MM.1S (cell line): ENCODE data around the gene SGSH.
A peak's percentile ranks its signal among the peaks of the same experiment; 100 is the strongest.

ENCODE experiments used
- DNase-seq: peaks from one replicate; pipeline ENCODE4 v3.0.0-alpha.2; 2015
- H2AFZ ChIP-seq: fragments of 300-600 bp; sonication (generic); 2 replicates; pipeline ENCODE4 v1.6.0; 2016; ENCODE audit warnings: antibody characterized with exemption, low read length
- H3F3A ChIP-seq: fragments of 300-600 bp; sonication (generic); 2 replicates; pipeline ENCODE4 v1.6.1; 2016; ENCODE audit warnings: mild to moderate bottlenecking, antibody characterized with exemption, low read length, moderate library complexity, mixed read lengths; ENCODE audit not compliant: insufficient read depth
- H3K27ac ChIP-seq: fragments of 300-600 bp; sonication (generic); 2 replicates; pipeline ENCODE4 v1.5.1; 2016; ENCODE audit warnings: mild to moderate bottlenecking, low read length
- H3K27me3 ChIP-seq: fragments of 300-600 bp; sonication (generic); replicated peaks from 2 replicates; pipeline ENCODE4 v1.6.0; 2016; ENCODE audit warnings: low read length; ENCODE audit not compliant: insufficient read depth
- H3K36me3 ChIP-seq: fragments of 300-600 bp; sonication (generic); replicated peaks from 2 replicates; pipeline ENCODE4 v1.6.1; 2016; ENCODE audit warnings: mild to moderate bottlenecking, low read length, mixed read lengths; ENCODE audit not compliant: insufficient read depth
- H3K4me1 ChIP-seq: fragments of 300-600 bp; sonication (generic); 2 replicates; pipeline ENCODE4 v1.6.1; 2016; ENCODE audit warnings: low read length, mixed read lengths
- H3K4me2 ChIP-seq: fragments of 300-600 bp; sonication (generic); 2 replicates; pipeline ENCODE4 v1.6.0; 2016; ENCODE audit warnings: low read depth, low read length
- H3K4me3 ChIP-seq: fragments of 300-600 bp; sonication (generic); 2 replicates; pipeline ENCODE4 v1.5.1; 2016; ENCODE audit warnings: low read length, mixed read lengths
- H3K79me2 ChIP-seq: fragments of 300-600 bp; sonication (generic); 2 replicates; pipeline ENCODE4 v1.6.1; 2016; ENCODE audit warnings: mixed run types, low read length, mixed read lengths
- H3K9ac ChIP-seq: fragments of 300-600 bp; sonication (generic); 2 replicates; pipeline ENCODE4 v1.6.1; 2016; ENCODE audit warnings: low read length, mixed read lengths
- H3K9me2 ChIP-seq: fragments of 300-600 bp; sonication (generic); replicated peaks from 2 replicates; pipeline ENCODE4 v1.6.1; 2016; ENCODE audit warnings: mild to moderate bottlenecking, low read length, mixed read lengths; ENCODE audit not compliant: insufficient read depth
- H3K9me3 ChIP-seq: fragments of 300-600 bp; sonication (generic); replicated peaks from 2 replicates; pipeline ENCODE4 v1.6.1; 2016; ENCODE audit warnings: mild to moderate bottlenecking, low read length, mixed read lengths; ENCODE audit not compliant: insufficient read depth
- H4K20me1 ChIP-seq: fragments of 300-600 bp; sonication (generic); 2 replicates; pipeline ENCODE4 v1.6.1; 2016; ENCODE audit warnings: mild to moderate bottlenecking, low read length, moderate library complexity, mixed read lengths; ENCODE audit not compliant: insufficient read depth
- EZH2 ChIP-seq: fragments of 300-600 bp; sonication (generic); optimal IDR thresholded peaks from 2 replicates; pipeline ENCODE3; 2017; ENCODE audit warnings: low read depth, mild to moderate bottlenecking, antibody characterized with exemption, low read length, mixed read lengths
- EZH2phosphoT487 ChIP-seq: fragments of 300-600 bp; sonication (generic); IDR thresholded peaks from 2 replicates; pipeline ENCODE4 v1.6.1; 2018; ENCODE audit warnings: antibody characterized with exemption, low read length
- TF ChIP-seq, protein P1 (sequence below): fragments of 300-600 bp; sonication (generic); IDR thresholded peaks from 2 replicates; pipeline ENCODE4 v1.5.1; 2016; ENCODE audit warnings: antibody characterized with exemption, low read length, mixed read lengths

The SGSH gene

GRCh38 chr17:80220736-80221215 lies 643 bp upstream of the SGSH start:
- DNase-seq, result no peak
- H3K9ac ChIP-seq, result peak overlapping the region; percentile 92; the same call in 1 of the 2 replicates
- peak overlapping the region; percentile 89 for H2AFZ ChIP-seq
- TF ChIP-seq EZH2 (no peak), EZH2phosphoT487 (no peak)
- TF ChIP-seq, protein P1, sequence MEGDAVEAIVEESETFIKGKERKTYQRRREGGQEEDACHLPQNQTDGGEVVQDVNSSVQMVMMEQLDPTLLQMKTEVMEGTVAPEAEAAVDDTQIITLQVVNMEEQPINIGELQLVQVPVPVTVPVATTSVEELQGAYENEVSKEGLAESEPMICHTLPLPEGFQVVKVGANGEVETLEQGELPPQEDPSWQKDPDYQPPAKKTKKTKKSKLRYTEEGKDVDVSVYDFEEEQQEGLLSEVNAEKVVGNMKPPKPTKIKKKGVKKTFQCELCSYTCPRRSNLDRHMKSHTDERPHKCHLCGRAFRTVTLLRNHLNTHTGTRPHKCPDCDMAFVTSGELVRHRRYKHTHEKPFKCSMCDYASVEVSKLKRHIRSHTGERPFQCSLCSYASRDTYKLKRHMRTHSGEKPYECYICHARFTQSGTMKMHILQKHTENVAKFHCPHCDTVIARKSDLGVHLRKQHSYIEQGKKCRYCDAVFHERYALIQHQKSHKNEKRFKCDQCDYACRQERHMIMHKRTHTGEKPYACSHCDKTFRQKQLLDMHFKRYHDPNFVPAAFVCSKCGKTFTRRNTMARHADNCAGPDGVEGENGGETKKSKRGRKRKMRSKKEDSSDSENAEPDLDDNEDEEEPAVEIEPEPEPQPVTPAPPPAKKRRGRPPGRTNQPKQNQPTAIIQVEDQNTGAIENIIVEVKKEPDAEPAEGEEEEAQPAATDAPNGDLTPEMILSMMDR, result no peak
- H3K79me2 ChIP-seq, result peaks cover 32% of the 10 kb centered on the region
- H3K9me2 ChIP-seq, result no peaks in the 10 kb centered on the region
- H3K4me3 ChIP-seq, result peak overlapping the region; percentile 97
- peaks cover 10% of the 10 kb centered on the region for H3F3A ChIP-seq
- peak overlapping the region; percentile 91; the same call in 1 of the 2 replicates for H3K4me2 ChIP-seq
- no peak overlapping the region for H3K27ac ChIP-seq
- no peaks in the 10 kb centered on the region for H3K36me3 ChIP-seq
- no peaks in the 10 kb centered on the region for H3K27me3 ChIP-seq
- H3K4me1 ChIP-seq, result peaks cover 7% of the 10 kb centered on the region
- no peaks in the 10 kb centered on the region for H4K20me1 ChIP-seq
- H3K9me3 ChIP-seq, result no peaks in the 10 kb centered on the region

- Histone ChIP-seq H3K9ac (peak overlapping the region; percentile 92), H3K9me3 (no peaks in the 10 kb centered on the region), H3F3A (peaks cover 10% of the 10 kb centered on the region), H3K79me2 (peaks cover 32% of the 10 kb centered on the region), H3K27ac (peak overlapping the region; percentile 87), H3K36me3 (no peaks in the 10 kb centered on the region), H4K20me1 (no peaks in the 10 kb centered on the region), H3K27me3 (no peaks in the 10 kb centered on the region), H3K9me2 (no peaks in the 10 kb centered on the region), H3K4me3 (peak overlapping the region; percentile 97), H3K4me2 (peak overlapping the region; percentile 91), H2AFZ (peak overlapping the region; percentile 89), H3K4me1 (peaks cover 7% of the 10 kb centered on the region)
- DNase-seq, result no peak
- TF ChIP-seq EZH2phosphoT487 (no peak), EZH2 (no peak)
- TF ChIP-seq, protein P1, result no peak
These were observed 425 bp downstream of the SGSH start for GRCh38 chr17:80219763-80220053.

GRCh38 chr17:80219013-80219762 lies 945 bp downstream of the SGSH start:
- Histone ChIP-seq H3K27me3 (no peaks in the 10 kb centered on the region), H3K27ac (peak overlapping the region; percentile 87), H3K4me2 (peak overlapping the region; percentile 91), H3K9ac (peak overlapping the region; percentile 92), H3K9me2 (no peaks in the 10 kb centered on the region), H3K36me3 (no peaks in the 10 kb centered on the region), H3K4me1 (peaks cover 7% of the 10 kb centered on the region), H3K4me3 (peak overlapping the region; percentile 97), H4K20me1 (no peaks in the 10 kb centered on the region), H3K79me2 (peaks cover 32% of the 10 kb centered on the region), H2AFZ (peak overlapping the region; percentile 89), H3K9me3 (no peaks in the 10 kb centered on the region), H3F3A (peaks cover 10% of the 10 kb centered on the region)
- DNase-seq, result peak; percentile 95
- TF ChIP-seq, protein P1, result no peak
- no peak for TF ChIP-seq EZH2phosphoT487
- TF ChIP-seq EZH2, result no peak
